GM12892 (cell line): Measurements from ENCODE around the gene DZIP1.

ENCODE experiments used
- POLR2A ChIP-seq: IDR thresholded peaks from 2 replicates; pipeline ENCODE4 v1.6.1; 2011; ENCODE audit warnings: low read depth, low read length, control low read depth
- POLR2AphosphoS5 ChIP-seq: IDR thresholded peaks from 2 replicates; pipeline ENCODE4 v1.6.1; 2011; ENCODE audit warnings: low read depth, low read length, control low read depth
- TAF1 ChIP-seq: IDR thresholded peaks from 2 replicates; pipeline ENCODE4 v1.6.1; 2011; ENCODE audit warnings: low read depth, mild to moderate bottlenecking, control low read depth, low read length, borderline replicate concordance

DNA sequence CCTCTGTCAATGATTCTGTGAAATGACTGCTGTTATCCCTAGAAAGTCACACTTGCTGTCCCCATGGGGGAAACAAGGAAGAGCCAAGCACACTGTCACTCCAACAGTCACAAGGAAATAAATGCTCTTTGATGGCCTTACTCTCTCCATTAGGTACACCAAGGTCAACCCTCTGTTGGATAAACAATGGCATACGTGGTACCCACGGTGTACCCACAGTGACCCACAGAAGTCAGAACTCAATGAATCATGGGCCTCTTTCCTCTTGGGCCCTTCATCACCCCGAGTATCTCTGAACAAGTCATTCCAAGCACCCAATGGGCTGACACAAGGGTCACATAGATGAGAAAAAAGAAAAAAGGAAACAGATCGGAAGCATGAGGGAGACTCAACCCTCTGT, 15.4 kb downstream of the DZIP1 start:
- no peak for TF ChIP-seq POLR2A
- no peak for TF ChIP-seq POLR2AphosphoS5
- no peak for TF ChIP-seq TAF1
